ENCODE measurements around the gene SMKR1.
"Not testable (repeated sequence)": the region's sequence is repeated elsewhere in the genome, so short reads cannot be mapped to it uniquely, and the experiment has no call there.

Gene SMKR1

GRCh38 chr7:129501760-129502707 is at the start of gene SMKR1:
Gene SMKR1 (plus strand): TSS chr7:129502531. CDS start chr7:129502825, 294 bp downstream.
- peak; percentile 89 for DNase-seq

GRCh38 chr7:129452589-129453231 is 49.6 kb upstream of the SMKR1 start:
- DNase-seq, result no peak

GRCh38 chr7:129453510-129454248 is 48.7 kb upstream of the SMKR1 start:
- no peak for DNase-seq

- no peak for DNase-seq
Measured at GRCh38 chr7:129454249-129454551, 48.1 kb upstream of the SMKR1 start.

- no peak for DNase-seq
Measured at GRCh38 chr7:129456421-129456820, 45.9 kb upstream of the SMKR1 start.

- no peak for DNase-seq
Measured at GRCh38 chr7:129457101-129457500, 45.2 kb upstream of the SMKR1 start.

- no peak for DNase-seq
Measured at GRCh38 chr7:129458171-129458570, 44.2 kb upstream of the SMKR1 start.

- no peak for DNase-seq
Measured at GRCh38 chr7:129461809-129462208, 40.5 kb upstream of the SMKR1 start.

- DNase-seq, result no peak
Measured at GRCh38 chr7:129462420-129462819, 39.9 kb upstream of the SMKR1 start.

- DNase-seq, result no peak
Measured at GRCh38 chr7:129464194-129464593, 38.1 kb upstream of the SMKR1 start.

- DNase-seq, result no peak
Measured at GRCh38 chr7:129465080-129465479, 37.3 kb upstream of the SMKR1 start.

GRCh38 chr7:129466796-129467195 is 35.5 kb upstream of the SMKR1 start:
- DNase-seq, result no peak

GRCh38 chr7:129468087-129468486 is 34.2 kb upstream of the SMKR1 start:
- no peak for DNase-seq

GRCh38 chr7:129468547-129468946 is 33.8 kb upstream of the SMKR1 start:
- no peak for DNase-seq

GRCh38 chr7:129469930-129470329 is 32.4 kb upstream of the SMKR1 start:
- no peak for DNase-seq

- no peak for DNase-seq
Measured at GRCh38 chr7:129470411-129470810, 31.9 kb upstream of the SMKR1 start.

- no peak for DNase-seq
Measured at GRCh38 chr7:129471402-129471827, 30.9 kb upstream of the SMKR1 start.

GRCh38 chr7:129475931-129476330 is 26.4 kb upstream of the SMKR1 start:
- not testable (repeated sequence) for DNase-seq

GRCh38 chr7:129476398-129476797 is 25.9 kb upstream of the SMKR1 start:
- not testable (repeated sequence) for DNase-seq

GRCh38 chr7:129479831-129480230 is 22.5 kb upstream of the SMKR1 start:
- DNase-seq, result no peak

GRCh38 chr7:129480674-129481363 is 21.5 kb upstream of the SMKR1 start:
- no peak for DNase-seq

GRCh38 chr7:129481376-129481775 is 21.0 kb upstream of the SMKR1 start:
- not testable (repeated sequence) for DNase-seq

GRCh38 chr7:129482781-129483180 is 19.6 kb upstream of the SMKR1 start:
- no peak for DNase-seq
